CD4-positive, alpha-beta memory T cell (primary cell): ENCODE data around the gene BAIAP3. TPM values are rescaled to one million over a fixed set of nuclear protein-coding genes. Genes with fewer than 3 reads are reported as not detected.

ENCODE experiments used
- CTCF ChIA-PET: fragments of 350-600 bp; sonication (Branson Sonifier 250); formaldehyde crosslinking; loops from one replicate; lab custom pipeline; 2021; ENCODE audit warnings: inconsistent platforms; ENCODE audit not compliant: partially characterized antibody; lab: Charles Lee
- POLR2A ChIA-PET: fragments of 350-600 bp; sonication (Branson Sonifier 250); formaldehyde crosslinking; loops from one replicate; lab custom pipeline; 2021; ENCODE audit not compliant: partially characterized antibody; lab: Charles Lee
- DNase-seq, 5 donors: peaks; one replicate each; pipeline versions ENCODE4 v3.0.0 to v3.0.0-alpha.2; 2020 to 2022; ENCODE audit warnings: mixed read lengths in 1 of 5
- H3K27ac ChIP-seq: one replicate; pipeline ENCODE4 v1.7.0; 2013; ENCODE audit warnings: low read depth, low read length
- H3K27me3 ChIP-seq: 2 replicates; pipeline ENCODE4 v1.7.0; 2013; ENCODE audit warnings: mild to moderate bottlenecking, low read length, moderate library complexity; ENCODE audit not compliant: insufficient read depth
- H3K36me3 ChIP-seq: 2 replicates; pipeline ENCODE4 v1.7.0; 2013; ENCODE audit warnings: mild to moderate bottlenecking, low read length, moderate library complexity; ENCODE audit not compliant: insufficient read depth
- H3K4me1 ChIP-seq: 2 replicates; pipeline ENCODE4 v1.7.0; 2013; ENCODE audit warnings: mild to moderate bottlenecking, low read length, moderate library complexity; ENCODE audit not compliant: insufficient read depth
- H3K4me3 ChIP-seq, 2 donors: one replicate each; pipeline ENCODE4 v1.7.0; 2013; ENCODE audit warnings: low read length in 2 of 2, mild to moderate bottlenecking in 1 of 2
- H3K9me3 ChIP-seq, 2 donors: one replicate each; pipeline ENCODE4 v1.7.0; 2013; ENCODE audit warnings: low read length in 2 of 2, control low read depth in 1 of 2; ENCODE audit not compliant: control insufficient read depth in 1 of 2
- H3K27ac Mint-ChIP-seq, 7 donors: one replicate each; pipeline ENCODE4 v1.8.0; 2020 to 2021; ENCODE audit warnings: mixed read lengths in 7 of 7, mild to moderate bottlenecking in 6 of 7, inconsistent platforms in 3 of 7, moderate library complexity in 3 of 7
- H3K27me3 Mint-ChIP-seq, 2 donors: one replicate each; pipeline ENCODE4 v1.8.0; 2020 to 2021; ENCODE audit warnings: mixed read lengths in 2 of 2
- H3K36me3 Mint-ChIP-seq, 2 donors: one replicate each; pipeline ENCODE4 v1.8.0; 2020 to 2021; ENCODE audit warnings: mixed read lengths in 2 of 2, inconsistent platforms in 1 of 2, mild to moderate bottlenecking in 1 of 2
- H3K4me1 Mint-ChIP-seq, 4 donors: one replicate each; pipeline ENCODE4 v1.8.0; 2020 to 2021; ENCODE audit warnings: mixed read lengths in 4 of 4, mild to moderate bottlenecking in 1 of 4
- H3K4me3 Mint-ChIP-seq, 8 donors: one replicate each; pipeline ENCODE4 v1.8.0; 2020 to 2021; ENCODE audit warnings: mixed read lengths in 8 of 8, mild to moderate bottlenecking in 7 of 8, moderate library complexity in 6 of 8, inconsistent platforms in 3 of 8
- H3K9me3 Mint-ChIP-seq, 8 donors: one replicate each; pipeline ENCODE4 v1.8.0; 2020 to 2021; ENCODE audit warnings: mixed read lengths in 8 of 8, mild to moderate bottlenecking in 5 of 8, inconsistent platforms in 3 of 8, moderate library complexity in 1 of 8
- intact Hi-C: fragments of 100-400 bp; cut with micrococcal nuclease; formaldehyde crosslinking; loops from one replicate; pipeline ENCODE4 v1.15.1; 2023
- polyA plus RNA-seq, 2 donors: library from polyadenylated mRNA; unstranded; fragments of 300-500 nt; fragmentation: Illumina TruSeq; gene quantifications; one replicate each; pipeline ENCODE4 v1.2.3, GENCODE V29; 2021
- total RNA-seq, 2 experiments: library from RNA; stranded (reverse); gene quantifications; one replicate each; pipeline ENCODE4 v1.2.3, GENCODE V29; 2021

The BAIAP3 gene
- total and polyA plus RNA-seq, 4 experiments from 2014 or later: 1.0 to 19.7 (median 12.5) TPM

DNA sequence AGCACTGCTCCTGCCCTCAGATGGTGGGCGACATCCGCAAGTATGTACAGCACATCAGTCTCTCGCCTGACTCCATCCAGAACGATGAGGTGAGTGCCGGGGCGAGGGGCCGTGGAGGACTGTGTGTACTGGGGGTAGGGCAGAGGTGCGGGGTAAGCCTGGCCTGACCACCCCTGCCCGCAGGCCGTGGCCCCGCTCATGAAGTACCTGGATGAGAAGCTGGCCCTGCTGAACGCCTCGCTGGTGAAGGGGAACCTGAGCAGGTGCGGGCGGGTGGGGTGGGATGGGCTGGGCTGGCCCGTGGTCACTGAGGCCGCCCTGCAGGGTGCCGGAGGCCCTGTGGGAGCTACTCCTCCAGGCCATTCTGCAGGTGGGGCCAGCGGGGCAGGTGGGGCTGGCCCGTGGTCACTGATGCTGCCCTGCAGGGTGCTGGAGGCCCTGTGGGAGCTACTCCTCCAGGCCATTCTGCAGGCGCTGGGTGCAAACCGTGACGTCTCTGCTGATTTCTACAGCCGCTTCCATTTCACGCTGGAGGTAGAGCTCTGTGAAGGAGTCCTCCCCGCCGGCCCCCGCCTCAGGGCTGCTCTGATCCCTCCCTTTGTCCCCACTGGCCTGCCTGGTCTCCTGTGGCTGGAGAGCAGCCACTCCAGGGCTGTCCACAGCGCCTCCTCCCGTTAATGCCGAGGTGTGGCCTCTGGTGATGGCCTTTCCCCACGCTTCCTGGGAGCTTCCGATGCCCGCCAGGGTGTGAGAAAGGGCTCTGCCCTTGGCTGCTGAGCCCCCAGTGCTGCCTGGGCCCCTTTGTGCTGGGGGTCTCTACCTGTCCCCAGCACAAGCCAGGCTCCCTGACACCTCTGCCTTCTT, 13.2 kb downstream of the BAIAP3 start:
- no peak overlapping the region for H3K27ac ChIP-seq
- CTCF ChIA-PET: interaction anchor here (1.3 kb wide), 1 partner anchor 18 kb away, joined by 3 read pairs; no protein-coding TSS in a partner anchor
- peak in 1 of 5 donors; percentile 36 for DNase-seq
- POLR2A ChIA-PET: interaction anchor here (0.5 to 1.5 kb wide), 4 partner anchors 35 to 630 kb away, joined by 3 to 6 read pairs (median 4); partner anchors contain the start of genes UBE2I and UQCC4
- H3K4me3 ChIP-seq: no peak overlapping the region
- H3K4me3 Mint-ChIP-seq: no peak overlapping the region
- no peaks in the 10 kb centered on the region for H3K27me3 ChIP-seq
- H3K36me3 ChIP-seq: peaks cover 17% of the 10 kb centered on the region
- H3K27ac Mint-ChIP-seq: peak overlapping the region in 1 of 7 donors; percentile 52
- H3K36me3 Mint-ChIP-seq: peaks cover 4 to 8% of the 10 kb centered on the region in 2 donors
- peaks cover 28% of the 10 kb centered on the region for H3K4me1 ChIP-seq
- peaks cover 6 to 33% (median 22%) of the 10 kb centered on the region in 4 donors for H3K4me1 Mint-ChIP-seq
- peaks cover 0 to 4% (median 0%) of the 10 kb centered on the region in 8 donors for H3K9me3 Mint-ChIP-seq
- H3K27me3 Mint-ChIP-seq: no peaks in the 10 kb centered on the region
- intact Hi-C loops: no loop called here
- H3K9me3 ChIP-seq: no peaks in the 10 kb centered on the region

DNA sequence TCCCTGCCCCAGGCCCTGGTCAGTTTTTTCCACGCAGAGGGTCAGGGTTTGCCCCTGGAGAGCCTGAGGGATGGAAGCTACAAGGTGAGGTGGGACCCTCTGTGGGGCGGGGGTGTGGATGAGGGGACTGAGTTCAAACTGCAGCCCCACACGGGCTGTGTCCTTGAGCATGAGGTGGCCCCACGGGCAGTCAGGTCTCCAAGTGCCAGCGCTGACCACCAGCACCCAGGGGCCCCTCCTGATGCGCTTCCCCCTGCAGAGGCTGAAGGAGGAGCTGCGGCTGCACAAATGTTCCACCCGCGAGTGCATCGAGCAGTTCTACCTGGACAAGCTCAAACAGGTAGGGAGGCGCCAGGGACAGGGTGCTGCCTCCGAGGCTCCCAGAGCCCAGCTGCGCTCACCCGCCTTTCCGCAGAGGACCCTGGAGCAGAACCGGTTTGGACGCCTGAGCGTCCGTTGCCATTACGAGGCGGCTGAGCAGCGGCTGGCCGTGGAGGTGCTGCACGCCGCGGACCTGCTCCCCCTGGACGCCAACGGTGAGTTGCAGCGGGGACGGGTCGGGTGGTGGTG, 13.9 kb downstream of the BAIAP3 start:
- H3K4me1 Mint-ChIP-seq: peaks cover 8 to 30% (median 21%) of the 10 kb centered on the region in 4 donors
- ChIA-PET POLR2A (interaction anchor here (0.5 to 1.5 kb wide), 4 partner anchors 35 to 629 kb away, joined by 3 to 6 read pairs (median 4); partner anchors contain the start of genes UBE2I and UQCC4), CTCF (interaction anchor here (1.2 to 1.3 kb wide), 2 partner anchors 18 kb away, joined by 3 read pairs; no protein-coding TSS in a partner anchor)
- Histone ChIP-seq H3K9me3 (no peaks in the 10 kb centered on the region), H3K4me1 (peaks cover 25% of the 10 kb centered on the region), H3K27me3 (no peaks in the 10 kb centered on the region), H3K4me3 (no peak overlapping the region), H3K27ac (no peak overlapping the region), H3K36me3 (peaks cover 17% of the 10 kb centered on the region)
- peak overlapping the region in 1 of 7 donors; percentile 52 for H3K27ac Mint-ChIP-seq
- no peak overlapping the region for H3K4me3 Mint-ChIP-seq
- H3K27me3 Mint-ChIP-seq: no peaks in the 10 kb centered on the region
- intact Hi-C loops: no loop called here
- peak in 1 of 5 donors; percentile 22 for DNase-seq
- peaks cover 0 to 8% (median 0%) of the 10 kb centered on the region in 8 donors for H3K9me3 Mint-ChIP-seq
- peaks cover 4 to 10% of the 10 kb centered on the region in 2 donors for H3K36me3 Mint-ChIP-seq

DNA sequence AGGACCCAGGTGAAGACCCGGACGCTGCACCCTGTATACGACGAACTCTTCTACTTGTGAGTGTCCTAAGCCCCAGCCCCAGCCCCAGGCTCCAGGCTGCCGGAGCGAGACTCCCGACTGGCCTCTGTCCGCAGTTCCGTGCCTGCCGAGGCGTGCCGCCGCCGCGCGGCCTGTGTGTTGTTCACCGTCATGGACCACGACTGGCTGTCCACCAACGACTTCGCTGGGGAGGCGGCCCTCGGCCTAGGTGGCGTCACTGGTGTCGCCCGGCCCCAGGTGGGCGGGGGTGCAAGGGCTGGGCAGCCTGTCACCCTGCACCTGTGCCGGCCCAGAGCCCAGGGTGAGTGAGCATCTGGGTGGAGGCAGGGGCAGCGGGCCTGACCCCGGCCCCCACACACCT, 14.5 kb downstream of the BAIAP3 start:
- no peaks in the 10 kb centered on the region for H3K27me3 ChIP-seq
- intact Hi-C loops: no loop called here
- Mint-ChIP-seq H3K27ac (no peak overlapping the region), H3K4me3 (no peak overlapping the region), H3K4me1 (peaks cover 7 to 30% (median 20%) of the 10 kb centered on the region in 4 donors), H3K27me3 (no peaks in the 10 kb centered on the region), H3K9me3 (peaks cover 0 to 11% (median 0%) of the 10 kb centered on the region in 8 donors), H3K36me3 (peaks cover 4 to 13% of the 10 kb centered on the region in 2 donors)
- POLR2A ChIA-PET: interaction anchor here (1.2 to 1.3 kb wide), 2 partner anchors 12 to 36 kb away, joined by 4 to 5 read pairs; no protein-coding TSS in a partner anchor
- H3K27ac ChIP-seq: no peak overlapping the region
- peaks cover 25% of the 10 kb centered on the region for H3K4me1 ChIP-seq
- DNase-seq: no peak
- CTCF ChIA-PET: interaction anchor here (0.6 to 1.2 kb wide), 2 partner anchors 17 to 53 kb away, joined by 3 read pairs; no protein-coding TSS in a partner anchor
- H3K9me3 ChIP-seq: no peaks in the 10 kb centered on the region
- no peak overlapping the region for H3K4me3 ChIP-seq
- H3K36me3 ChIP-seq: peaks cover 17% of the 10 kb centered on the region

DNA sequence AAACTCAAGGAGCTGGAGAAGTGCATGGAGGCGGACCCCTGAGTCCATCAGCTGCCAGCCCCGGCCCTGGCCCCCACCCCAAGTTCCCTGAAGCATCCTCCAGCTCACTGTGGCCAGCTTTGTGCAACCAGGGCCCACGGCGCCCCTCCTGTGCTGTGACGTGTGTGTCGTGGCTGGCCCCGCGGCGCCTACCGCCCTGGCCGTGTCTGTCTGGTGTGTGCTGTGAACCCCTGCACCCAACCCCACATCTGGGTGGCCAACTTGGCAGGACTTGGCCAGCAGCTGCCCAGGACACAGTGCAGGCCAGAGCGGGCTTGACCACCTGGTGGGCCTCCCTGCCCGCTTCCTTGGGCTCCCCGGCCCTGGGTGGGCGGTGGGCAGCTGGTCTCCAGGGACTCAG, 15.0 kb downstream of the BAIAP3 start:
- Mint-ChIP-seq H3K9me3 (peaks cover 0 to 11% (median 0%) of the 10 kb centered on the region in 8 donors), H3K4me3 (peak overlapping the region in 1 of 8 donors; percentile 73), H3K4me1 (peaks cover 6 to 30% (median 19%) of the 10 kb centered on the region in 4 donors), H3K27ac (peak overlapping the region in 1 of 7 donors; percentile 85), H3K27me3 (no peaks in the 10 kb centered on the region), H3K36me3 (peaks cover 4 to 9% of the 10 kb centered on the region in 2 donors)
- peaks cover 17% of the 10 kb centered on the region for H3K36me3 ChIP-seq
- H3K4me1 ChIP-seq: peaks cover 21% of the 10 kb centered on the region
- CTCF ChIA-PET: interaction anchor here (0.6 to 1.2 kb wide), 2 partner anchors 17 to 53 kb away, joined by 3 read pairs; no protein-coding TSS in a partner anchor
- no peaks in the 10 kb centered on the region for H3K27me3 ChIP-seq
- intact Hi-C loops: no loop called here
- no peak for DNase-seq
- no peak overlapping the region for H3K27ac ChIP-seq
- no peaks in the 10 kb centered on the region for H3K9me3 ChIP-seq
- H3K4me3 ChIP-seq: no peak overlapping the region
- POLR2A ChIA-PET: interaction anchor here (0.7 to 1.3 kb wide), 2 partner anchors 11 to 12 kb away, joined by 3 to 5 read pairs; no protein-coding TSS in a partner anchor

- H3K4me3 Mint-ChIP-seq: peak overlapping the region in 2 of 8 donors; percentile 29 to 73
- Histone ChIP-seq H3K4me1 (peaks cover 23% of the 10 kb centered on the region), H3K36me3 (peaks cover 17% of the 10 kb centered on the region), H3K9me3 (no peaks in the 10 kb centered on the region), H3K27ac (no peak overlapping the region), H3K27me3 (no peaks in the 10 kb centered on the region), H3K4me3 (no peak overlapping the region)
- peak overlapping the region in 1 of 7 donors; percentile 85 for H3K27ac Mint-ChIP-seq
- H3K9me3 Mint-ChIP-seq: peaks cover 0 to 11% (median 0%) of the 10 kb centered on the region in 8 donors
- ChIA-PET CTCF (no interaction called here), POLR2A (interaction anchor here (0.7 to 1.3 kb wide), 2 partner anchors 11 to 12 kb away, joined by 3 to 5 read pairs; no protein-coding TSS in a partner anchor)
- peak in 1 of 5 donors; percentile 13 for DNase-seq
- peaks cover 11 to 34% (median 23%) of the 10 kb centered on the region in 4 donors for H3K4me1 Mint-ChIP-seq
- H3K36me3 Mint-ChIP-seq: peaks cover 4 to 8% of the 10 kb centered on the region in 2 donors
- no peaks in the 10 kb centered on the region for H3K27me3 Mint-ChIP-seq
- intact Hi-C loops: no loop called here
These were observed 15.5 kb downstream of the BAIAP3 start for GRCh38 chr16:1348926-1349325.

- Histone ChIP-seq H3K4me1 (peaks cover 23% of the 10 kb centered on the region), H3K9me3 (no peaks in the 10 kb centered on the region), H3K27ac (no peak overlapping the region), H3K36me3 (peaks cover 17% of the 10 kb centered on the region), H3K27me3 (no peaks in the 10 kb centered on the region), H3K4me3 (no peak overlapping the region)
- DNase-seq: peak in 1 of 5 donors; percentile 23
- Mint-ChIP-seq H3K27ac (peak overlapping the region in 2 of 7 donors; percentile 60 to 85), H3K36me3 (peaks cover 4 to 8% of the 10 kb centered on the region in 2 donors), H3K27me3 (no peaks in the 10 kb centered on the region), H3K4me3 (peak overlapping the region in 1 of 8 donors; percentile 29), H3K9me3 (peaks cover 0 to 11% (median 0%) of the 10 kb centered on the region in 8 donors), H3K4me1 (peaks cover 13 to 35% (median 25%) of the 10 kb centered on the region in 4 donors)
- CTCF ChIA-PET: no interaction called here
- POLR2A ChIA-PET: interaction anchor here (0.8 kb wide), 1 partner anchor 31 kb away, joined by 3 read pairs; no protein-coding TSS in a partner anchor
- intact Hi-C loops: no loop called here
These were observed 15.9 kb downstream of the BAIAP3 start for GRCh38 chr16:1349351-1349750.
